SH-SY5Y (cell line): ENCODE results near the gene FAM177A1.

Experiments
- GATA2 ChIP-seq: IDR thresholded peaks from 2 replicates; pipeline ENCODE4 v1.6.1; 2011; ENCODE audit warnings: mild to moderate bottlenecking, low read depth, low read length
- GATA3 ChIP-seq: IDR thresholded peaks from 2 replicates; pipeline ENCODE4 v1.6.1; 2011; ENCODE audit warnings: low read depth, mild to moderate bottlenecking, low read length, moderate library complexity

FAM177A1 gene

DNA sequence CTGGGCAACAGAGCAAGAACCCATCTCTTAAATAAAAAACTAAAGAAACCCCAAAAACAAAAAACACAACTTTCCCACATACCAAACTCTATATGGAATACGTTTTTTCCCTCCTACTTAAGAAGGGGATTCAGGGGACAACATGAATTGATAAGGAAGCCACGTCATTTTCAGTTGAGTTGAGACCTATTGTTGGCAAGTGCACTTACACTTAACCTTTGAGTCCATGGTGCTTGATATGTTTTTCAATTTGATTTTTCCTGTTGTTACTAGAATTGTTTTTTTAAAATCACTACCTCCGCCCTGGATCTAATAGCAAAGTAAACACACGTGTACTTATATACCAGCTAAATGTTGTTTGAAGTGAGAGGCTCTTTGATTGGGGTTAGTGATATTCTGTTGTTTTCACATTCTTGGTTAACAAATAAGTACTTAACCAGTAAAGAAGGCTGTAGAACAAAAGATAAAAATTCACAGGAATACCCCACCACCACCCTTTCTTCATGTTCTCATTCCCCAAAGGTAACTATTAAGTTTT lies 2.0 kb downstream of the FAM177A1 start:
- TF ChIP-seq GATA3 (no peak), GATA2 (no peak)

DNA sequence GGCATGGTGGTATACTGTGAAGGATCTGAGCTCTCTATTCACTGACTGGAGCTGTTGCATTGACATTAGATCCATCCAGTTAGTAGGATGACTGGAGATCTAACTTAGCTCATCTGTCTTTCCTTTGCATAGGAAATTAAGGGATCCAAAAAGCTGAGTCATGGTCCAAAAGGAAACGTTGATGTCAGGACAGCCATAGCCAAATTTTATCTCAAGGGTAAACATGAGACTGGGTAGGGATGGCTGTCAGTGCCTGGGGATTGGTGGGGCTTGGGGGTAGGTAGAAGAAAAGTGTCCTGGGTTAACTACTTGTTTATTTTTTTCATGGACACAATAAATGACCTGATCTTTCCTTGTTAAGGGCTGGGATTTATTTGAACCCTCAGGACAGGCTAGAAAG lies 4.6 kb downstream of the FAM177A1 start:
- no peak for TF ChIP-seq GATA3
- no peak for TF ChIP-seq GATA2

DNA sequence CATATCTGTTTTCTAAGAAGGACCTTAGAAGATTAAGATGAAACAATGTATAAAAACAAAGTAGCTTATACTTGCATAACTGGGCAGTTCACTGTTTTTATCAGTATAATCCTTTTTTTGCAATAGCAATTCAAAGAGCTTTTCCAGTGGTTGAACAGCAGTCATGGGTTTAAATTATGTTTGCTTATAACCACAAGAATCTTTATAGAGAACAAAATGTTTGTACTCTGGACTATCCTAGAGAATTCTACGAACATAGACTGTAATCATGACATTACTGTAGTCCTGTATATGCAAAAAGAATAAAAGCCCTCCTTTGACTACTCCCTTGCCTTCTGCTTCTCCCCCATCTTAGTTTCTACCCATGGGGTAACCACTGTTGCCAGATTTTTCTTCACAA lies 5.7 kb downstream of the FAM177A1 start:
- no peak for TF ChIP-seq GATA3
- no peak for TF ChIP-seq GATA2

- TF ChIP-seq GATA2 = no peak
- TF ChIP-seq GATA3 = no peak
Measured at GRCh38 chr14:35052637-35053036, 6.6 kb downstream of the FAM177A1 start.

DNA sequence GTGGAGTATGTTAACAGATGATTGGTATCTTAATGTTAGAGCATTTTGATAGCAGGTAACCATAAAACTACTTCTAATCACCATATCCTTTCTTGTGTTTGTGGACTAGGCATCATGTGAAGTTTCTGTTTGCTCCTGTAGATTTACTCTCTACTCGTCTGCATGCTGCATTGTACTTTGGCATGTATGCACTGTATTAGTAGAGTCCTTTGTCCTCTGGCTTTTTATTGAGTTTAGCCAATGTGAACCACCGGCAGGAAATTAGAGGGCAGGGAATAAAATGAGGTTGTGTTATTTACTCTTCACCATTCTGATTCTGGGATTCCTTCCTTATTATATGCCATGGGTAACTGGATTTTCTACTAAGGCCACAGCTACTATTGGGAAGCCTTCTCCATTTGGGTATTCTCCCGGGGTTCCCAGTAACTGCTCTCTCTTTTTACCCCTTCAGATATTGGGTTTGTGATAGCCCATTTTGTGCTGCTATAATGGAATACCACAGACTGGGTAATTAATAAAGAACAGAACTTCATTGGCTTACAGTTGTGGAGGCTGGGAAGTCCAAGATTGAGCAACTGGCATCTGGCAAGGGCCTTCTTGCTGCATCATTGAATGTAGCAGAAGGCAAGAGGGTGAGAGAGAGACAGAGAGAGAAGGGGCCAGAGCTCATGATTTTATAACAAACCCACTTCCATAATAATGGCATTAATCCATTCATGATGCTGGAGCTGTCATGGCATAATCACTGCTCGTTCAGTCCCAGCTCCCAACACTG lies 22.4 kb downstream of the FAM177A1 start:
- TF ChIP-seq GATA3 (no peak), GATA2 (no peak)

- no peak for TF ChIP-seq GATA2
- no peak for TF ChIP-seq GATA3
Measured at GRCh38 chr14:35072226-35072625, 26.2 kb downstream of the FAM177A1 start.

- TF ChIP-seq GATA3 (no peak), GATA2 (no peak)
Measured at GRCh38 chr14:35073486-35073885, 27.4 kb downstream of the FAM177A1 start.

- TF ChIP-seq GATA2 = no peak
- no peak for TF ChIP-seq GATA3
Measured at GRCh38 chr14:35078082-35078481, 32.0 kb downstream of the FAM177A1 start.

DNA sequence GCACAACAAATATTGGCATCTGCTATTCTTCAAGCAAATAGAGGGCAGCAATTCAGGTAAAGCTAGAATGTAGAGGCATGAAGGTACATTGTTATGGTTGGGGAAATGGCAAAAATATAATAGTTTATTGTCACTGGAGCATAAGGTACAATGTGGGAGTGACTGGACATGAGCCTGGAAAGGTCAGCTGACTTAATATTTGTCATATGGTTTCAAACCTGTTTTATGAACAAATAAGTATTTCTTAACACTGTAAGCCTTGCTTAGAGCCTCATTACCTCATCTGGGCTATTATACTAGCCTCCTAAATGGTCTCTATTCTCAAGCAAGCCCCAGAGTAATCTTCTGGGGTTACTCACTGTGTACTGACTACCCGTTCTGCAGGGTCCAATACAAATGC lies 33.7 kb downstream of the FAM177A1 start:
- TF ChIP-seq GATA2 (no peak), GATA3 (no peak)

GRCh38 chr14:35083530-35084150 lies 37.6 kb downstream of the FAM177A1 start:
- TF ChIP-seq GATA3 = no peak
- TF ChIP-seq GATA2 = no peak

- TF ChIP-seq GATA3 = no peak
- no peak for TF ChIP-seq GATA2
Measured at GRCh38 chr14:35085441-35085840, 39.4 kb downstream of the FAM177A1 start.

- TF ChIP-seq GATA2 (no peak), GATA3 (no peak)
Measured at GRCh38 chr14:35088514-35088913, 42.4 kb downstream of the FAM177A1 start.

- TF ChIP-seq GATA2 (no peak), GATA3 (no peak)
Measured at GRCh38 chr14:35107866-35108265, 61.8 kb downstream of the FAM177A1 start.

DNA sequence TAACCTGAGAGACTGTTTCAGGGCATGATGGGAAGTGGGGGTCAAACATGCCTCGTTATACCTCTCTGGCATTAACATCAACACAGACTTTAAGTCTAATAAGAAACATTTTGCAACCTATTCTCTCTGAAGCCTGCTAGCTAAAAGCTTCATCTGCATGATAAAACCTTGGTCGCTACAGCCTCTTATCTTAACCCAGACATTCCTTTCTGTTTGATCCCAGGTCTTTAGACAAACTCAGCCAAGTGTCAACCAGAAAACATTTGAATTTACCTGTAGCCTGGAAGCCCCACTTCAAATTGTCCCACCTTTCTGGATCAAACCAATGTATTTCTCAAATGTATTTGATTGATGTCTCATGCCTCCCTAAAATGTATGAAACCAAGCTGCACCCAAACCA lies 66.6 kb downstream of the FAM177A1 start:
- no peak for TF ChIP-seq GATA3
- no peak for TF ChIP-seq GATA2
